ENCODE results near the gene SPTLC1. TPM values are rescaled to one million over a fixed set of nuclear protein-coding genes. Genes with fewer than 3 reads are reported as not detected.

The SPTLC1 gene
- total RNA-seq, 1 donor from 2014 or later, result 127 TPM

Other genes starting within 250 kb of the SPTLC1 start
- under 0.01 TPM in 1 of 2 replicates, not detected in the other for gene ROR2, start 165.2 kb downstream of the SPTLC1 start, total RNA-seq
- 124 and 197 TPM in 2 replicates for gene IARS1, start 178.3 kb upstream of the SPTLC1 start, total RNA-seq
- 28.2 and 29.1 TPM in 2 replicates for gene NOL8, start 209.9 kb upstream of the SPTLC1 start, total RNA-seq
- gene CENPP, start 210.5 kb upstream of the SPTLC1 start, total RNA-seq, result 2.9 and 3.3 TPM in 2 replicates